Heart left ventricle (tissue), 16 donors: ENCODE results near the gene TBC1D7. TPM values are rescaled to one million over a fixed set of nuclear protein-coding genes. Genes with fewer than 3 reads are reported as not detected.

Source experiments
- ATAC-seq, 4 donors: fragments of 200-7000 bp; cut with Tn5 transposase; one replicate each; pipeline ENCODE4 v1.9.1; 2020 to 2022; ENCODE audit warnings: moderate library complexity in 4 of 4, mild to moderate bottlenecking in 3 of 4, moderate number of reproducible peaks in 1 of 4
- DNase-seq, 5 donors: peaks; one replicate each; pipeline ENCODE4 v3.0.0-alpha.2; 2020
- H3K27ac ChIP-seq, 12 donors: fragments of 200-600 bp; sonication (generic) in 4 of 12; one replicate each; pipeline versions ENCODE4 v1.5.0 to v1.8.0; 2016 to 2022; ENCODE audit warnings: mild to moderate bottlenecking in 2 of 12
- H3K27me3 ChIP-seq, 9 donors: fragments of 200-600 bp; sonication (generic) in 2 of 9; one replicate each; pipeline versions ENCODE4 v1.5.1 to v1.8.0; 2016 to 2022; ENCODE audit warnings: mild to moderate bottlenecking in 3 of 9
- H3K36me3 ChIP-seq, 9 donors: fragments of 200-600 bp; sonication (generic) in 2 of 9; one replicate each; pipeline versions ENCODE4 v1.5.0 to v1.8.0; 2018 to 2022; ENCODE audit warnings: mild to moderate bottlenecking in 2 of 9
- H3K4me1 ChIP-seq, 12 donors: fragments of 200-600 bp; sonication (generic) in 4 of 12; one replicate each; pipeline versions ENCODE4 v1.5.0 to v1.8.0; 2016 to 2022; ENCODE audit warnings: mild to moderate bottlenecking in 3 of 12
- H3K4me3 ChIP-seq, 12 donors: fragments of 200-600 bp; sonication (generic) in 4 of 12; one replicate each; pipeline versions ENCODE4 v1.5.0 to v1.8.0; 2017 to 2022; ENCODE audit warnings: mild to moderate bottlenecking in 9 of 12, moderate library complexity in 4 of 12
- H3K9me3 ChIP-seq, 12 donors: fragments of 200-600 bp; sonication (generic) in 4 of 12; one replicate each; pipeline versions ENCODE4 v1.5.0 to v1.8.0; 2016 to 2022; ENCODE audit warnings: mild to moderate bottlenecking in 1 of 12
- POLR2A ChIP-seq, 2 donors: fragments of 450-650 bp; IDR thresholded peaks; one replicate each; pipeline ENCODE4 v1.6.1; 2017; ENCODE audit warnings: antibody characterized with exemption in 2 of 2, mild to moderate bottlenecking in 2 of 2, moderate library complexity in 2 of 2
- WGBS, 4 donors: extraction: QIAGEN DNeasy Blood & Tissue Kit in 2 of 4; methylation state at CpG; one replicate each; pipeline versions ENCODE4 v1.1.5 to v1.1.7; 2013 to 2018; 5-methylcytosine and 5-hydroxymethylcytosine counted together
- intact Hi-C, 10 donors: fragments of 100-400 bp; cut with DNase I; formaldehyde crosslinking; loops; one replicate each; pipeline versions ENCODE4 v1.11.1 to v1.14.2; 2022
- polyA plus RNA-seq, 2 donors: library from polyadenylated mRNA; stranded (reverse); fragments of 200-250 nt; gene quantifications; one replicate each; pipeline ENCODE4 v1.2.3, GENCODE V29; 2013
- total RNA-seq, 9 donors: library from RNA; depleted of rRNA in 2 of 9; stranded (reverse); fragments of >200 nt in 2 of 9; fragmentation: NEBNext Ultra II Directional in 3 of 9; extraction: Animal tissue kit (Norgen Biotek cat#: 25700) in 3 of 9; gene quantifications; one replicate each; pipeline versions ENCODE4 v1.1.0 to v1.2.4, GENCODE V29; 2016 to 2023
- TF ChIP-seq, protein P1 (sequence below), 12 donors: fragments of 200-600 bp; sonication (generic) in 4 of 12; IDR thresholded peaks; one replicate each; pipeline versions ENCODE4 v1.5.0 to v1.8.0; 2018 to 2022; ENCODE audit warnings: antibody characterized with exemption in 12 of 12, mild to moderate bottlenecking in 5 of 12
- donor health status: ischemic (EF 13 %, LVEDD 7.1; RV severe dilation, severe dysfunction).
- donor health status: healthy with polysubstance abuse.
- donor health status: DM: no; HTN: yes; CAD: no.
- donor health status: DM: no; HTN: no; CAD: no.
- donor health status: ischemic (EF 25% LVEDD 6.9; RV normal size, moderate dysfunction).
- donor health status: ischemic (EF 25% LVEDD 5.7; RV mildly dilated, moderate dysfunction).
- donor health status: healthy.
- donor health status: DM: yes; HTN: yes; CAD: no.
- donor health status: ischemic (EF 35%, LVEDD 5.7; RV mildly dilated, moderate dysfunction).
- donor health status: nonischemic (EF 11% LVEDD 7.7; RV severe dilation, severe dysfunction).
- donor health status: DM: yes; HTN: yes; CAD: no.
- donor health status: PGD.
- donor health status: ischemic (EF 29% LVEDD 5.4; RV normal size, mild dysfunction).
- donor health status: nonischemic (EF 23%, LVEDD 6.1; RV moderate dilation, normal function).

Gene TBC1D7
- total and polyA plus RNA-seq, 11 donors: 17.0 to 31.9 (median 22.9) TPM

DNA sequence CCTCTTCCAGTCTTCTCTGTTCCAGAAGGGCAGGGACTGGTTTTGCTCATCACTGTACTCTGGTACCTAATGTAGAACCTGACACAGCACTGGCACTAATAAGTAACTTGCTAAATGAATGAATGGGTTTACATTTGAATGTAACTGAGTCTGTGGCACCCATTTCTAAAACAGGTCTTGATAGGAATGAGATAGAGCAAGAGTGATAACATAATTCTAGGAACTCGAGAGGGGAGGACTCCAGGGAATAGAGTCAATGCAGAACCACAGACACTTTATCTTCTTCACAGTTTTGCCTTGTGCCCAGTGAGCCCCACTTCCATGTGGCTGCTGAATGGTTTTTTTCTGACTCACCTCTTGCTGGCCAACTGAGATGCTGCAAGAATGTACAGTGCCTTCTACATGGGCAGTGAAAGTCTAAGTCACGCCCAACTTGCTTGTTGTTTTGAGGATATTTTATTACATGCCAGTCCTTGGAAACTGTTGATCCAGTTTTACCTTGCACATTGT lies 61.1 kb downstream of the TBC1D7 start:
- H3K27ac ChIP-seq: no peak overlapping the region
- H3K4me3 ChIP-seq: no peak overlapping the region
- ATAC-seq: no peak
- 78 to 90% (median 82%) methylated on average over 2 of the region's 2 CpGs for WGBS, 4 donors
- no peaks in the 10 kb centered on the region for H3K27me3 ChIP-seq
- peaks cover 0 to 13% (median 3%) of the 10 kb centered on the region in 9 donors for H3K36me3 ChIP-seq
- no peak for DNase-seq
- intact Hi-C loops: no loop called here
- TF ChIP-seq, protein P1, sequence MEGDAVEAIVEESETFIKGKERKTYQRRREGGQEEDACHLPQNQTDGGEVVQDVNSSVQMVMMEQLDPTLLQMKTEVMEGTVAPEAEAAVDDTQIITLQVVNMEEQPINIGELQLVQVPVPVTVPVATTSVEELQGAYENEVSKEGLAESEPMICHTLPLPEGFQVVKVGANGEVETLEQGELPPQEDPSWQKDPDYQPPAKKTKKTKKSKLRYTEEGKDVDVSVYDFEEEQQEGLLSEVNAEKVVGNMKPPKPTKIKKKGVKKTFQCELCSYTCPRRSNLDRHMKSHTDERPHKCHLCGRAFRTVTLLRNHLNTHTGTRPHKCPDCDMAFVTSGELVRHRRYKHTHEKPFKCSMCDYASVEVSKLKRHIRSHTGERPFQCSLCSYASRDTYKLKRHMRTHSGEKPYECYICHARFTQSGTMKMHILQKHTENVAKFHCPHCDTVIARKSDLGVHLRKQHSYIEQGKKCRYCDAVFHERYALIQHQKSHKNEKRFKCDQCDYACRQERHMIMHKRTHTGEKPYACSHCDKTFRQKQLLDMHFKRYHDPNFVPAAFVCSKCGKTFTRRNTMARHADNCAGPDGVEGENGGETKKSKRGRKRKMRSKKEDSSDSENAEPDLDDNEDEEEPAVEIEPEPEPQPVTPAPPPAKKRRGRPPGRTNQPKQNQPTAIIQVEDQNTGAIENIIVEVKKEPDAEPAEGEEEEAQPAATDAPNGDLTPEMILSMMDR (IDR thresholded peaks at IDR 0.05): no peak
- no peak for TF ChIP-seq POLR2A (IDR thresholded peaks at IDR 0.05)
- H3K4me1 ChIP-seq: peaks cover 0 to 18% (median 3%) of the 10 kb centered on the region in 12 donors
- no peaks in the 10 kb centered on the region for H3K9me3 ChIP-seq

DNA sequence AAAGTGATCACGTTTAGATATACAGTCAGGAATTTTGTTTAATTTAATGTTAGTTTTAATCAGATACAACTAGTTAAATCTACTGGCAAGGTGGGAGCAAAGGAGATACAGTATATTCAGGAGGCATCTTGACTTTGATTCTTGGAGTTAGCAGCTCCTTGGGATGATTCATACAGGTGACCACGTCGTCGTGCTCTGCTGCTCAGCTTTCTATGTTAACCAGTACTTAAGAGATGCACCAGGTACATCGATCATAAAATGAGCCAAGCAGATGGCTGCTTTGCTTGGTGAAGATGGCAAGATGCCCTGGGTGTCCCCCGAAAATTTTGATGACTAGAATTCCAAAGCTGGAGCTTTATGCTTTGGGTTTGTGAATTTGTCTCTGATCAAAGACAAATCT lies 64.7 kb downstream of the TBC1D7 start:
- no peak for DNase-seq
- intact Hi-C loops: no loop called here
- TF ChIP-seq, protein P1 (IDR thresholded peaks at IDR 0.05): no peak
- no peak for TF ChIP-seq POLR2A (IDR thresholded peaks at IDR 0.05)
- Histone ChIP-seq H3K27ac (no peak overlapping the region), H3K4me3 (no peak overlapping the region), H3K9me3 (no peaks in the 10 kb centered on the region), H3K27me3 (no peaks in the 10 kb centered on the region), H3K4me1 (peaks cover 0 to 28% (median 1%) of the 10 kb centered on the region in 12 donors), H3K36me3 (peaks cover 0 to 6% (median 0%) of the 10 kb centered on the region in 9 donors)
- ATAC-seq: no peak
- 92 to 96% (median 94%) methylated on average over 6 of the region's 6 CpGs for WGBS, 4 donors

DNA sequence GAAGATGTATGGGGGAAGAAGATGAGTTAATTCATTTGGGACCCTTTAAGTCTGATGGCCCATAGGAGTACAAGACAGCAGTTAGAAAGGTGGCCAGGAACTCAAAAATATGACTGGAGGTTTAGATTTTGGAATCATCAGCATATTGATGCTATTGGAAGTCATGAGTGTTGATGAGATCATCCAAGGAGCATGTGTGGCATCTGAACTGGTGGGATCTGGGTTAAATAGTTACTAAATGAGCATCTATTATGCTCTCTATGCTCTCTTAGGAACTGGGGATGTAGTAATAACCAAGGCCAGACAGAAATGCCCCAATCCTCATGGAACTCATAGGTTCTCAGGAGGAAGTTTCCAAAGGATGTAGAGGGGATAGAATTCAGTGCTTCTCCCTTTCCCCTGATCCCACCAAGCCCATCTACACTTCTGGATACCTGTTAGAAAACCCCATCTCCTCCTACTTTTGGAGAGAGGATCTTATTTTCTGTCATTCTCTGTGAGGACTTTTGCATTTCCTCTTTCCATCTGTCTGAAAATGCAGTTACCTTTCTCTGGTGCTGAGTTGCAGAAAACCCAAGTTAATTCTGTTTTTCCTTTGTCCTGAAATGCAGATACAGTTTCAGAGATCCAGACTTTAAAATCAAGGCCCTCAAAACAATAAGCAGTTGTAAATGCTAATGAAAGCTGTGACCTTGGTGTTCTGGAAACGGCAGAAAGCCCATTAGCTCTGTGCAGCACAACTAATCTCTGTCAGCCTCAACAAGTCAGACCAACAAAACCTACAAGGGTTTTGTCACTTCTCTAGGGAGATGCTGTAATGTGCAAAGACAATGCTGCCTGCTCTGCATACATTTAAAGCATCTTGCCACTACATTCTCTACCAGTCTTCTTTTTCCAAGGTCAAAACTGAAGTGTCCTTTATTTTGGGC lies 65.8 kb downstream of the TBC1D7 start:
- no peak for ATAC-seq
- TF ChIP-seq, protein P1 (IDR thresholded peaks at IDR 0.05): no peak
- Histone ChIP-seq H3K36me3 (peaks cover 0 to 6% (median 0%) of the 10 kb centered on the region in 9 donors), H3K4me3 (no peak overlapping the region), H3K27ac (peak overlapping the region in 1 of 12 donors; percentile 50), H3K4me1 (peaks cover 0 to 28% (median 0%) of the 10 kb centered on the region in 12 donors), H3K9me3 (no peaks in the 10 kb centered on the region), H3K27me3 (no peaks in the 10 kb centered on the region)
- WGBS, 4 donors: 18 to 47% (median 26%) methylated on average over 1 of the region's 1 CpG
- no peak for DNase-seq
- intact Hi-C loops: no loop called here

DNA sequence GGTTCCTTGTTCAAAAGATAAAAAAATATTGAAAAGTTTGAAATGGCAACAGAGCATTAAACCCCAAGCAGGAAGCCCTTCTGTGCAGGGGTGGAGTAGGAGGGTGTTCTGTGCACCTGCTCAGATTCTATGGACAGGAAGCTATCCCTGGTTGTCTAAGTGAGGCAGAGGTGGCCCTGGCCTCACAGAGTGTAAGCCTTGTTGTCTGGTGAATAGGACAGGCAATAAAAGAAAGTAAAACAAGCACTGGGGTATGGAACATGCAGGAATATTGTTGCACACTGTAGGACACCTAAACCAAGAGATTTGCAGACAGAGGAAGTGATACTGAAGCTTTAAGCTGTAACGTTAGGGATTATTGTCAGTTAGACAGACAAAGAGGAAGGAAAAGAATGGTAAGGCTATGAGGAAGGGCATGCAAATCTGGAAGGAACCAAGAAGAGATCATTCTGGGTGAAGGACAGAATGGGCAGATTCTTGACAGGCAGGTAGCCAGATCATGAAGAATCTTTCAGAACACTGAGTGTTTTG lies 66.8 kb downstream of the TBC1D7 start:
- 50 to 76% (median 57%) methylated on average over 1 of the region's 1 CpG for WGBS, 4 donors

More for the DNA sequence above, 66.8 kb downstream of the TBC1D7 start:
- H3K9me3 ChIP-seq: peaks cover 0 to 1% (median 0%) of the 10 kb centered on the region in 12 donors
- H3K36me3 ChIP-seq: peaks cover 0 to 4% (median 0%) of the 10 kb centered on the region in 9 donors
- no peak overlapping the region for H3K4me3 ChIP-seq
- peak overlapping the region in 1 of 12 donors; percentile 50 for H3K27ac ChIP-seq
- DNase-seq (no peak), ATAC-seq (peak in 3 of 4 donors; percentile 12 to 67 (median 57))
- intact Hi-C loops: no loop called here
- no peak for TF ChIP-seq POLR2A (IDR thresholded peaks at IDR 0.05)
- TF ChIP-seq, protein P1 (IDR thresholded peaks at IDR 0.05): no peak
- peaks cover 0 to 33% (median 1%) of the 10 kb centered on the region in 12 donors for H3K4me1 ChIP-seq
- no peaks in the 10 kb centered on the region for H3K27me3 ChIP-seq
